Measurements from ENCODE around the gene TMEM18.

DNA sequence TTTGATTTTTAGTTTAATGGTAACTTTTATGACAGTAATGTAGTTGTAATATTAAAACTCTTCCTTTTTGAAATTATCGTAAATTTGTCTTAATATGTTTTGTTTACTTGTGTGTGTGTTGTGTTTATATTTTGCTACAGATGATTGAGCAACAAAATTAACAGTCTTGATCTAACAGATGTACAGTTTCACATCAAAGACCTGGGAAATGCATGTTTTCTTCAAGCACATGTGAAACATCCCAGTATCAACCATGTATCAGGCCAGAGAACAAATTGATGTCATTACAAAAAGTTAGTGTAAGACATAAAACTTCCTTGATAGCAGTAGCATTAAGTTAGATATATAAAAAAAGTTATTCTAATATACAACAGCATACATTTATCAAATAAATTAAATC lies 45.5 kb downstream of the TMEM18 start:
- TF ChIP-seq, protein P1, sequence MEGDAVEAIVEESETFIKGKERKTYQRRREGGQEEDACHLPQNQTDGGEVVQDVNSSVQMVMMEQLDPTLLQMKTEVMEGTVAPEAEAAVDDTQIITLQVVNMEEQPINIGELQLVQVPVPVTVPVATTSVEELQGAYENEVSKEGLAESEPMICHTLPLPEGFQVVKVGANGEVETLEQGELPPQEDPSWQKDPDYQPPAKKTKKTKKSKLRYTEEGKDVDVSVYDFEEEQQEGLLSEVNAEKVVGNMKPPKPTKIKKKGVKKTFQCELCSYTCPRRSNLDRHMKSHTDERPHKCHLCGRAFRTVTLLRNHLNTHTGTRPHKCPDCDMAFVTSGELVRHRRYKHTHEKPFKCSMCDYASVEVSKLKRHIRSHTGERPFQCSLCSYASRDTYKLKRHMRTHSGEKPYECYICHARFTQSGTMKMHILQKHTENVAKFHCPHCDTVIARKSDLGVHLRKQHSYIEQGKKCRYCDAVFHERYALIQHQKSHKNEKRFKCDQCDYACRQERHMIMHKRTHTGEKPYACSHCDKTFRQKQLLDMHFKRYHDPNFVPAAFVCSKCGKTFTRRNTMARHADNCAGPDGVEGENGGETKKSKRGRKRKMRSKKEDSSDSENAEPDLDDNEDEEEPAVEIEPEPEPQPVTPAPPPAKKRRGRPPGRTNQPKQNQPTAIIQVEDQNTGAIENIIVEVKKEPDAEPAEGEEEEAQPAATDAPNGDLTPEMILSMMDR (IDR thresholded peaks at IDR 0.05; ENCODE audit: low read length), result no peak
- TF ChIP-seq EZH2 (optimal IDR thresholded peaks at IDR 0.05; ENCODE audit: low read depth, low read length), result no peak

Data from MM.1S (cell line).